Thymus (tissue), 11 donors: ENCODE data around the gene SLAIN1. TPM values are rescaled to one million over a fixed set of nuclear protein-coding genes. Genes with fewer than 3 reads are reported as not detected.

ENCODE experiments used
- DNase-seq, 9 donors: peaks; one replicate each; pipeline ENCODE4 v3.0.0-alpha.2; 2013; ENCODE audit warnings: low spot score in 9 of 9, low read depth in 6 of 9, missing footprints in 1 of 9
- H3K27ac ChIP-seq, 2 donors: one replicate each; pipeline ENCODE4 v1.5.1; 2013; ENCODE audit warnings: control low read depth in 1 of 2, low read depth in 1 of 2, low read length in 1 of 2, mild to moderate bottlenecking in 1 of 2, moderate library complexity in 1 of 2
- H3K27me3 ChIP-seq, 2 donors: one replicate each; pipeline ENCODE4 v1.5.1; 2013; ENCODE audit warnings: low read length in 1 of 2; ENCODE audit not compliant: control insufficient read depth in 2 of 2, insufficient read depth in 1 of 2
- H3K36me3 ChIP-seq, 2 donors: one replicate each; pipeline ENCODE4 v1.5.1; 2013; ENCODE audit warnings: low read length in 1 of 2, mild to moderate bottlenecking in 1 of 2, moderate library complexity in 1 of 2; ENCODE audit not compliant: control insufficient read depth in 2 of 2, insufficient read depth in 2 of 2
- H3K4me1 ChIP-seq, 2 donors: one replicate each; pipeline ENCODE4 v1.5.1; 2013; ENCODE audit warnings: low read length in 2 of 2; ENCODE audit not compliant: control insufficient read depth in 2 of 2, insufficient read depth in 2 of 2
- H3K4me3 ChIP-seq, 2 donors: one replicate each; pipeline ENCODE4 v1.5.1; 2013; ENCODE audit warnings: low read length in 2 of 2, control low read depth in 1 of 2, mild to moderate bottlenecking in 1 of 2
- H3K9me3 ChIP-seq, 2 donors: one replicate each; pipeline ENCODE4 v1.5.1; 2013; ENCODE audit warnings: low read length in 1 of 2, mild to moderate bottlenecking in 1 of 2; ENCODE audit not compliant: control insufficient read depth in 2 of 2, insufficient read depth in 1 of 2
- WGBS: extraction: QIAGEN DNeasy Blood & Tissue Kit; methylation state at CpG from one replicate; pipeline ENCODE4 v1.1.7; 2013; 5-methylcytosine and 5-hydroxymethylcytosine counted together
- polyA plus RNA-seq: library from polyadenylated mRNA; stranded (reverse); fragments of 200-250 nt; gene quantifications from one replicate; pipeline ENCODE4 v1.2.3, GENCODE V29; 2013
- total RNA-seq: library from RNA; stranded (reverse); fragments of 120-200 nt; gene quantifications from one replicate; pipeline ENCODE4 v1.2.4, GENCODE V29; 2013
- donor health status: healthy.

SLAIN1 gene
- total and polyA plus RNA-seq, 2 donors: 16.3 to 49.7 TPM

DNA sequence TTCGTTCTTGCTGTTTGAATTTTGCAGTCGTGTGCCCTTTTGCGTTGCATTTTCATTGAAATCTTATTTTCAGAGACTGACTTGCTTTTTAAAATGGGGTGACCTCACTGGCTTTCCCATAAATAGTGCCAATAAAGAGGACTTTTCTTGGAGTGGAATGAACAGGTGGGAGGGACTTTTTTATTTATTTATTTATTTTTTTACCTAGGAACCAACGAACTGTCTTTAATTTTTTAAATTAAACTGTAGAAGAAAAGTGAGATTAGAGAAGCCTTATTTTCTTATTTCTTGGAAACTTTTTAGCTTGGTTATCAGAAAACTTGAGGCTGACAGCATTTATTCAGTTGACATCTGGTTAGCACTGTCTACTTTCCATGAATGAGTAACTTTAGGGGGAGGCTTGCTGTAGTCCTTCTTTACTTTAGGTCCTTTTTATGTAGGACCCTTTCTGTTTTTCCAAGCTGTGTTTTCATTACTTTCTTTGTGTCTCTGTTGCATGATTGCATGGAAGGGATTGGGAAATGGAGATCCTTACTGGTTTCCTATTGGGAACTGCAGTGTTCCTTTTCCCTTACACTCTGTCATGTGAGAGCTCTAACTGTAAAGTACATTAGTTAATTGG lies 1.7 kb downstream of the SLAIN1 start:
- under 1% methylated on average over 4 of the region's 4 CpGs for WGBS
- peak overlapping the region in 1 of 2 donors; percentile 27 for H3K27ac ChIP-seq

DNA sequence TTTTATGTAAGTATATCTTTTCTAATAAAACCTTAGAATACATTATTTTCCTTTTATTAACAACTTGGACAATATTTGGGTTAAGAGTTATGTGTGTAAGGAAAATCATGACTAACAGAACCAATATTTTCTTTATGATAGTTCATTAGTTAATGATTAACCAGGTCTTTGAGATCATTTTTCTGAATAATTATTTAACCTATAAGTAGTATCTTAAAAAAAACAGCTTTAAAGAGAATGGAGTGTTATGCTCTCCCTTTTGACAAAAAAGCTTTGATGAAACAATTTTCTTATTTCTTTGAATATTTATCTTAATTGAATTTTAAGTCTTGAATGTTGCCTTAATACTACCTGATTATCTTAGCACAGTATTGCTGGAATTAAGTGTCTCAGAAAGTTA lies 3.8 kb downstream of the SLAIN1 start:
- no peak for DNase-seq
- Histone ChIP-seq H3K4me1 (peaks cover 6 to 10% of the 10 kb centered on the region in 2 donors), H3K36me3 (no peaks in the 10 kb centered on the region), H3K27me3 (no peaks in the 10 kb centered on the region), H3K9me3 (no peaks in the 10 kb centered on the region), H3K27ac (no peak overlapping the region), H3K4me3 (no peak overlapping the region)

More for the DNA sequence above, 1.7 kb downstream of the SLAIN1 start:
- H3K4me1 ChIP-seq: peaks cover 6 to 15% of the 10 kb centered on the region in 2 donors
- H3K27me3 ChIP-seq: no peaks in the 10 kb centered on the region
- H3K36me3 ChIP-seq: no peaks in the 10 kb centered on the region
- H3K9me3 ChIP-seq: no peaks in the 10 kb centered on the region
- peak in 2 of 9 donors; percentile 10 to 23 for DNase-seq
- H3K4me3 ChIP-seq: peak overlapping the region; percentile 69 to 96

DNA sequence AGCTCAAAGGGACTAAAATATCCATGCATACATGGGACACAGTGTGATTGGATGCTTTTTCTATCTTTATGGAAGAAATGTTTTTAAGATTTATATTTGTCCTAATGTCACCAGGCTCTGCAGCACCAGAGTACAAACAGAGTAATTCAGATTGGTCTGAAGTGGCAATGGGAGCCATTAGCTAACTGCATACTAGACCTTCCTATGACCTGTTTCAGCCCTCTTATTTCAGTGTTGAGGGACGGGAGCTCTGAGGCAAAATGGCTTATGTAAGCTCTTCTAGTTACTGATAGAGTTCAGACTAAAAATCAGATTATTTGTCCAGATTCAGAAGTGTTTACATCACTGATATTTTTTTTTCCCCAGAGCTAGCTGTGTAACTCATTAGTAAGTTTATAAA lies 4.9 kb downstream of the SLAIN1 start:
- no peak overlapping the region for H3K27ac ChIP-seq
- no peak for DNase-seq
- H3K27me3 ChIP-seq: no peaks in the 10 kb centered on the region
- H3K4me1 ChIP-seq: peaks cover 3 to 6% of the 10 kb centered on the region in 2 donors
- no peaks in the 10 kb centered on the region for H3K9me3 ChIP-seq
- whole genome bisulfite sequencing: 94% methylated on average over 1 of the region's 1 CpG
- no peak overlapping the region for H3K4me3 ChIP-seq
- peaks cover under 1 to 1% of the 10 kb centered on the region in 2 donors for H3K36me3 ChIP-seq

DNA sequence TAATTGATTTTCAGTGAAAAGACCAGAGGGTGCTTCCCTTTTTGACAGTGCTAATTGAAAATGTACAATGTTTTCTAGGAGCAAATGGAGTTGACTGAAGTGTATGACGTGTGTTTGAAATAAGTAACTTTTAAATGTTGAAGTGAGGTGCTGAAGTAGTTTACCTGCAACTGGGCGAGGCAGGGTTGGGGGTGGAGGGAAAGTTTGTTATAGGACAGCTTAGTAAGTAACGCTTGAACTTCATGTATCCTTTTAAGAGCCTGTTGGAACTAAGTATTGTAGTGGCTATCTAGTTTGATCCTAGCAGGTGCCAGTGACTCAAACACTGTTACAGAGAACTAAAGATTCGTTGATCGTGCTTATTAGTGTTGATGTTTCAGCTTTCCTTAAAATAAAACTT lies 5.9 kb downstream of the SLAIN1 start:
- H3K27ac ChIP-seq: no peak overlapping the region
- DNase-seq: no peak
- peaks cover 0 to 4% of the 10 kb centered on the region in 2 donors for H3K9me3 ChIP-seq
- WGBS: 97% methylated on average over 5 of the region's 5 CpGs
- no peak overlapping the region for H3K4me3 ChIP-seq
- peaks cover 5 to 11% of the 10 kb centered on the region in 2 donors for H3K36me3 ChIP-seq
- H3K27me3 ChIP-seq: no peaks in the 10 kb centered on the region
- H3K4me1 ChIP-seq: peaks cover 3 to 6% of the 10 kb centered on the region in 2 donors

DNA sequence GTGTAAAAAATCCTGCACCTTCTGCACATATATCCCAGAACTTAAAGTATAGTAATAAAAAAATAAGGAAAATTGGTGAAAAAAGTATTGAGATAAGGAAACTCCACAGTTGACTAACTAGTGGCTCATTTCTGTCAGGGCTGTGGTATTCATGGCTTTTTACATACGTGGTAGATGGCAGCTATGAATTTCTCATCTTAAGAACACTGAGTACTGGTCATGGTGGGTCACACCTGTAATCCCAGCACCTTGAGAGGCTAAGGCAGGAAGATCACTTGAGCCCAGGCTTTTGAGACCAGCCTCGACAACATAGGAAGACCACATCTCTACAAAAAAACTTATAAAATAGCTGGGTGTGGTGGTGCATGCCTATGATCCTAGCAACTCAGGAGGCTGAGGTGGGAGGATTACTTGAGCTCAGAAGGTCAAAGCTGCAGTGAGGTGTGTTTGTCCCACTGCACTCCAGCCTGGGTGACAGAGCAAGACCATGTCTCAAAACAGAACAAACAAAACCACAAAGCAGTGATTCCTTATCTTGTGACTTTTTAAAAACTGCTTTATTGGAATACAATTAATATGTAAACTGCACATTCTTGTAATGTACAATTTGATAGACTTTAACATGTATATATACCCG lies 16.8 kb downstream of the SLAIN1 start:
- WGBS: 77% methylated on average over 3 of the region's 3 CpGs
- DNase-seq: no peak
- H3K4me1 ChIP-seq: no peaks in the 10 kb centered on the region
- no peaks in the 10 kb centered on the region for H3K36me3 ChIP-seq
- peaks cover 0 to 4% of the 10 kb centered on the region in 2 donors for H3K9me3 ChIP-seq
- H3K27me3 ChIP-seq: no peaks in the 10 kb centered on the region
- H3K27ac ChIP-seq: no peak overlapping the region
- no peak overlapping the region for H3K4me3 ChIP-seq

DNA sequence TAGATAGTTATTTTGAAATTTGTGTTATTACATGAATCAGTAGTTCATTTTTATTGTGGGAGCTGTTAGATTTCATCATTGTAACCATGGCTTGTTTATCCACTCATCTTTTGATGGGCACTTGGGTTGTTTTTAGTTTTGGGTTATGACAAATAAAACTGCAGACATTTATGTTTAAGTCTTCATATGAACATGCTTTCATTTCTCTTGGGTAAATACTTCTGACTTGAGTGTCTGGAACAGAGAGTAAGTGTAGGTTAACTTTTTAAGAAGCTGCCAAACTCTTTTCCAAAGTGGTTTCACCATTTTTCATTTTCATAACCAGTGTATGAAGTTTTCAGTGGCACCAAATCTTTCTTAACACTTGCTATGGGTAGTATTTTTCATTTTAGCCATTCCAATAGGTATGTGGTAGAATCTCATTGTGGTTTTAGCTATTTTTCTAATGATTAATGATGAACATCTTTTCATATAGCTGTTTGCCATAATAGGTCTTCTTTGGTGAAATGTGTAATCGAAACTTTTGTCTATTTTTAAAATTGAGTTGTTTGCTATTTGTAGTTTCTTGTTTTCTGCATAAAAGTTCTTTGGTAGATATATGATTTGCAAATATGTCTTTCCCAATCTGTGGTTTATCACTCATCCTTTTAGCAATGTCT lies 17.9 kb downstream of the SLAIN1 start:
- H3K27ac ChIP-seq: no peak overlapping the region
- no peak overlapping the region for H3K4me3 ChIP-seq
- no peaks in the 10 kb centered on the region for H3K4me1 ChIP-seq
- no peaks in the 10 kb centered on the region for H3K36me3 ChIP-seq
- no peaks in the 10 kb centered on the region for H3K9me3 ChIP-seq
- no peak for DNase-seq
- WGBS: 100% methylated on average over 1 of the region's 1 CpG
- no peaks in the 10 kb centered on the region for H3K27me3 ChIP-seq

DNA sequence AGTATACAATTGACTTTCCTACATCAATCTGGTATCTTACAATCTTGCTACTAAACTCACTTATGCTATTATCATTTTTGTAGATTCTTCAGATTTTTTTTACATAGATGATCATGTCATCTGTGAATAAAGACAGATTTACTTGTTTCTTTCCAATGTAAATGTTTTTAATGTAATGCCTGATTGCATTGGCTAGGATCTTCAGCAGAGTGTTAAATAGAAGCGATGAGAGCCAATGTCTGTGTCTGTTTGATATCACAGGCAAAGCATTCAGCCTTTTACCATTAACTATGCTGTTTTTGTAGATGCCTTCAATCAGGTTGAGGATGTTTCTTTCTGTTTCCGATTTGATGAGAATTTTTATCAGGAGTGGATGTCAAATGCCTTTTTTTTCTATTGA lies 19.2 kb downstream of the SLAIN1 start:
- WGBS: 96% methylated on average over 2 of the region's 2 CpGs
- Histone ChIP-seq H3K27ac (no peak overlapping the region), H3K36me3 (peaks cover 0 to 11% of the 10 kb centered on the region in 2 donors), H3K4me3 (no peak overlapping the region), H3K4me1 (no peaks in the 10 kb centered on the region), H3K9me3 (no peaks in the 10 kb centered on the region), H3K27me3 (no peaks in the 10 kb centered on the region)
- no peak for DNase-seq

DNA sequence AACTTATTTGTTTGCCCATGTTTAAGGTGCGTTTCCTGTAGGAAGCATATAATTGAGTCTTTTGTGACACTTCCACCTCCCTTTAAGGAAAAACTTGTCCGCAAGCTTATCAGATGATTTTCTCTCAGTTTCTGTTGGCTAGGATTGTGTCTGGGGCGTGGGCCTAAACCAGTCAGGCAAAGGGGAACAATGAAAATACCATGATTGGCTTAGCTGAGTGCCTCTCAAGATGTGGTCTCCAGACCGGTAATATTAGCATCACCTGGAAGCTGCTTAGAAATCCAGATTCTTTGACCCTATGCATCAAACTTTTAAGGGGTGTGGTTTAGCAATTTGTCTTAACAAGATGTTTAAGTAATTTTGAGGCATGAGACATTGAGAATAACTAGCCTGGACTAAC lies 20.0 kb downstream of the SLAIN1 start:
- 98% methylated on average over 4 of the region's 4 CpGs for WGBS
- Histone ChIP-seq H3K4me3 (no peak overlapping the region), H3K4me1 (no peaks in the 10 kb centered on the region), H3K27me3 (no peaks in the 10 kb centered on the region), H3K27ac (no peak overlapping the region), H3K36me3 (peaks cover 0 to 12% of the 10 kb centered on the region in 2 donors), H3K9me3 (no peaks in the 10 kb centered on the region)
- DNase-seq: no peak

DNA sequence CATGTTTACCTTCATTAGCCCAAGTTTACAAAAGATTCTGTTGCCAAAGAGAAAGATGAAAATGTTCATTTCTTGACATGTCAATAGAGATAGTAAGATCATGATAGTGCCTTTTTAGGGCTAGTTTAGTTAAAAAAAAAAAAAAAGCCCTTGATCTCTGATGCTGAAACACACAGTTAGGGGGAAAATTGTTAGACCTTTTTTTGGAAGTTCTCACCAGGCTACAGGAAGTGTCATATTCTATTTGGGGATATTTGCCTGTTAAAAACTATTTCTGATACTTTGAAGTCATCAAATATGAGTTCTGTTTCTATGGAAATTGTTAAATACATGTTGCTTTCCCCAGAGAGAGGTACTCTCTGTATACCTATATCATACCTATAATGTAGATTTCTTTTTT lies 21.6 kb downstream of the SLAIN1 start:
- H3K27me3 ChIP-seq: no peaks in the 10 kb centered on the region
- no peak overlapping the region for H3K4me3 ChIP-seq
- no peak for DNase-seq
- H3K9me3 ChIP-seq: no peaks in the 10 kb centered on the region
- H3K27ac ChIP-seq: no peak overlapping the region
- peaks cover 3 to 25% of the 10 kb centered on the region in 2 donors for H3K36me3 ChIP-seq
- H3K4me1 ChIP-seq: no peaks in the 10 kb centered on the region
